ENCODE results near the gene CHD3.

Gene CHD3

GRCh38 chr17:7916385-7916682 lies 27.7 kb downstream of the CHD3 start:
- Histone ChIP-seq H3K4me3 (ENCODE audit: low read depth in 1 of 2, low read length in 2 of 2) (peak overlapping the region; percentile 22 to 66; a peak in 3 of 4 replicates), H3K79me2 (ENCODE audit: insufficient read depth, low read length) (peaks cover 12% of the 10 kb centered on the region), H3K27ac (ENCODE audit: low read length) (peak overlapping the region; percentile 84), H3K4me1 (ENCODE audit: insufficient read depth, low read length) (peaks cover 36% of the 10 kb centered on the region), H3K36me3 (ENCODE audit: insufficient read depth, low read length) (peaks cover 15% of the 10 kb centered on the region), H3K4me2 (ENCODE audit: insufficient read depth, low read length) (peak overlapping the region; percentile 98), H2AFZ (ENCODE audit: low read depth, low read length) (peak overlapping the region; percentile 76), H3K9ac (ENCODE audit: low read depth, low read length) (peak overlapping the region; percentile 89), H3K27me3 (ENCODE audit: insufficient read depth, low read length, poor library complexity) (no peaks in the 10 kb centered on the region), H3K9me3 (ENCODE audit: insufficient read depth, low read length, severe bottlenecking) (no peaks in the 10 kb centered on the region), H4K20me1 (ENCODE audit: insufficient read depth, low read length) (peaks cover 9% of the 10 kb centered on the region; the same call in 1 of the 2 replicates)
- ATAC-seq (ENCODE audit: insufficient read depth, low read depth) (no peak), DNase-seq (no peak)
- TF ChIP-seq EZH2 (IDR thresholded peaks at IDR 0.05; ENCODE audit: borderline replicate concordance, low read depth, low read length, severe bottlenecking) (no peak), CTCF (IDR thresholded peaks at IDR 0.05; ENCODE audit: borderline replicate concordance, extremely low read depth, low read length, poor library complexity, severe bottlenecking) (no peak)

GRCh38 chr17:7916808-7917207 lies 28.2 kb downstream of the CHD3 start:
- H3K4me2 ChIP-seq (ENCODE audit: insufficient read depth, low read length): peak overlapping the region; percentile 98
- H3K36me3 ChIP-seq (ENCODE audit: insufficient read depth, low read length): peaks cover 10% of the 10 kb centered on the region
- H3K4me1 ChIP-seq (ENCODE audit: insufficient read depth, low read length): peaks cover 36% of the 10 kb centered on the region
- peak overlapping the region; percentile 84 for H3K27ac ChIP-seq (ENCODE audit: low read length)
- peak overlapping the region in 1 of 2 experiments; percentile 66; a peak in 2 of 4 replicates for H3K4me3 ChIP-seq (ENCODE audit: low read depth in 1 of 2, low read length in 2 of 2)
- peaks cover 6% of the 10 kb centered on the region; the same call in 1 of the 2 replicates for H4K20me1 ChIP-seq (ENCODE audit: insufficient read depth, low read length)
- H3K27me3 ChIP-seq (ENCODE audit: insufficient read depth, low read length, poor library complexity): no peaks in the 10 kb centered on the region
- DNase-seq (peak; percentile 26), ATAC-seq (ENCODE audit: insufficient read depth, low read depth) (no peak)
- peak overlapping the region; percentile 76; the same call in 1 of the 2 replicates for H2AFZ ChIP-seq (ENCODE audit: low read depth, low read length)
- H3K9ac ChIP-seq (ENCODE audit: low read depth, low read length): peak overlapping the region; percentile 89
- peaks cover 12% of the 10 kb centered on the region for H3K79me2 ChIP-seq (ENCODE audit: insufficient read depth, low read length)
- TF ChIP-seq EZH2 (IDR thresholded peaks at IDR 0.05; ENCODE audit: borderline replicate concordance, low read depth, low read length, severe bottlenecking): no peak
- TF ChIP-seq CTCF (IDR thresholded peaks at IDR 0.05; ENCODE audit: borderline replicate concordance, extremely low read depth, low read length, poor library complexity, severe bottlenecking): no peak
- no peaks in the 10 kb centered on the region for H3K9me3 ChIP-seq (ENCODE audit: insufficient read depth, low read length, severe bottlenecking)

GRCh38 chr17:7922269-7922844 lies 33.8 kb downstream of the CHD3 start:
- Histone ChIP-seq H3K9me3 (ENCODE audit: insufficient read depth, low read length, severe bottlenecking) (no peaks in the 10 kb centered on the region), H3K4me1 (ENCODE audit: insufficient read depth, low read length) (no peaks in the 10 kb centered on the region; the same call in 1 of the 2 replicates), H3K4me2 (ENCODE audit: insufficient read depth, low read length) (peak overlapping the region; percentile 15; the same call in 1 of the 2 replicates), H2AFZ (ENCODE audit: low read depth, low read length) (no peak overlapping the region), H3K9ac (ENCODE audit: low read depth, low read length) (no peak overlapping the region; the same call in 1 of the 2 replicates), H3K27me3 (ENCODE audit: insufficient read depth, low read length, poor library complexity) (no peaks in the 10 kb centered on the region), H3K79me2 (ENCODE audit: insufficient read depth, low read length) (no peaks in the 10 kb centered on the region), H3K4me3 (ENCODE audit: low read depth in 1 of 2, low read length in 2 of 2) (no peak overlapping the region; a peak in 1 of 4 replicates), H3K27ac (ENCODE audit: low read length) (no peak overlapping the region), H4K20me1 (ENCODE audit: insufficient read depth, low read length) (no peaks in the 10 kb centered on the region), H3K36me3 (ENCODE audit: insufficient read depth, low read length) (no peaks in the 10 kb centered on the region)
- no peak for DNase-seq
- TF ChIP-seq CTCF (IDR thresholded peaks at IDR 0.05; ENCODE audit: borderline replicate concordance, extremely low read depth, low read length, poor library complexity, severe bottlenecking): no peak
- no peak for TF ChIP-seq EZH2 (IDR thresholded peaks at IDR 0.05; ENCODE audit: borderline replicate concordance, low read depth, low read length, severe bottlenecking)
- ATAC-seq (ENCODE audit: insufficient read depth, low read depth): peak; percentile 23; the same call in 1 of the 3 replicates

All from DND-41 (cell line).